ENCODE measurements around the gene MRPS18B. TPM values are rescaled to one million over a fixed set of nuclear protein-coding genes. Genes with fewer than 3 reads are reported as not detected.

MRPS18B gene
- polyA plus RNA-seq, 1 of the 3 experiments (the other 2 are of a cell fraction): 45.2 TPM

GRCh38 chr6:30614843-30615218 is 2.8 kb upstream of the MRPS18B start (continued):
- TF ChIP-seq, protein P1, sequence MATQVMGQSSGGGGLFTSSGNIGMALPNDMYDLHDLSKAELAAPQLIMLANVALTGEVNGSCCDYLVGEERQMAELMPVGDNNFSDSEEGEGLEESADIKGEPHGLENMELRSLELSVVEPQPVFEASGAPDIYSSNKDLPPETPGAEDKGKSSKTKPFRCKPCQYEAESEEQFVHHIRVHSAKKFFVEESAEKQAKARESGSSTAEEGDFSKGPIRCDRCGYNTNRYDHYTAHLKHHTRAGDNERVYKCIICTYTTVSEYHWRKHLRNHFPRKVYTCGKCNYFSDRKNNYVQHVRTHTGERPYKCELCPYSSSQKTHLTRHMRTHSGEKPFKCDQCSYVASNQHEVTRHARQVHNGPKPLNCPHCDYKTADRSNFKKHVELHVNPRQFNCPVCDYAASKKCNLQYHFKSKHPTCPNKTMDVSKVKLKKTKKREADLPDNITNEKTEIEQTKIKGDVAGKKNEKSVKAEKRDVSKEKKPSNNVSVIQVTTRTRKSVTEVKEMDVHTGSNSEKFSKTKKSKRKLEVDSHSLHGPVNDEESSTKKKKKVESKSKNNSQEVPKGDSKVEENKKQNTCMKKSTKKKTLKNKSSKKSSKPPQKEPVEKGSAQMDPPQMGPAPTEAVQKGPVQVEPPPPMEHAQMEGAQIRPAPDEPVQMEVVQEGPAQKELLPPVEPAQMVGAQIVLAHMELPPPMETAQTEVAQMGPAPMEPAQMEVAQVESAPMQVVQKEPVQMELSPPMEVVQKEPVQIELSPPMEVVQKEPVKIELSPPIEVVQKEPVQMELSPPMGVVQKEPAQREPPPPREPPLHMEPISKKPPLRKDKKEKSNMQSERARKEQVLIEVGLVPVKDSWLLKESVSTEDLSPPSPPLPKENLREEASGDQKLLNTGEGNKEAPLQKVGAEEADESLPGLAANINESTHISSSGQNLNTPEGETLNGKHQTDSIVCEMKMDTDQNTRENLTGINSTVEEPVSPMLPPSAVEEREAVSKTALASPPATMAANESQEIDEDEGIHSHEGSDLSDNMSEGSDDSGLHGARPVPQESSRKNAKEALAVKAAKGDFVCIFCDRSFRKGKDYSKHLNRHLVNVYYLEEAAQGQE (IDR thresholded peaks at IDR 0.05; ENCODE audit: low read depth, low read length): peak; percentile 64; the same call in 1 of the 2 replicates
- TF ChIP-seq CHD2 (IDR thresholded peaks at IDR 0.05; ENCODE audit: low read length, partially characterized antibody): no peak
- no peak for TF ChIP-seq FOXM1 (IDR thresholded peaks at IDR 0.05; ENCODE audit: low read depth)
- peak; percentile 85 for TF ChIP-seq TAF1 (IDR thresholded peaks at IDR 0.05; ENCODE audit: borderline replicate concordance, low read depth, low read length)
- peak; percentile 77 for TF ChIP-seq MXI1 (IDR thresholded peaks at IDR 0.05; ENCODE audit: low read depth, low read length)
- no peak for TF ChIP-seq ELF1 (IDR thresholded peaks at IDR 0.05)
- no peak for TF ChIP-seq USF2 (IDR thresholded peaks at IDR 0.05; ENCODE audit: borderline replicate concordance, low read depth, low read length)
- no peak for TF ChIP-seq TCF12 (IDR thresholded peaks at IDR 0.05)
- no peak for TF ChIP-seq MEF2A (IDR thresholded peaks at IDR 0.05; ENCODE audit: borderline replicate concordance, low read depth)
- TF ChIP-seq SMC3 (IDR thresholded peaks at IDR 0.05; ENCODE audit: low read depth, low read length): no peak
- TF ChIP-seq USF1 (IDR thresholded peaks at IDR 0.05; ENCODE audit: borderline replicate concordance, low read depth): no peak
- TF ChIP-seq RFX5 (IDR thresholded peaks at IDR 0.05; ENCODE audit: low read length): 0 out of 2 replicates have a peak, but pooled peaks have one; percentile 13
- no peak for TF ChIP-seq RCOR1 (IDR thresholded peaks at IDR 0.05; ENCODE audit: low read length)
- no peak for TF ChIP-seq RXRA (IDR thresholded peaks at IDR 0.05; ENCODE audit: borderline replicate concordance, low read depth)
- TF ChIP-seq SIN3A (IDR thresholded peaks at IDR 0.05; ENCODE audit: borderline replicate concordance, low read depth, low read length): 0 out of 2 replicates have a peak, but pooled peaks have one; percentile 6
- TF ChIP-seq MAX (IDR thresholded peaks at IDR 0.05; ENCODE audit: low read depth): no peak
- peak; percentile 13 for TF ChIP-seq POLR2AphosphoS5 (IDR thresholded peaks at IDR 0.05; ENCODE audit: low read depth, low read length)
- no peak for TF ChIP-seq EP300 (IDR thresholded peaks at IDR 0.05; ENCODE audit: borderline replicate concordance in 1 of 2, low read depth in 1 of 2, low read length in 1 of 2)

Data from SK-N-SH (cell line).